HepG2 (cell line): Measurements from ENCODE around the gene FCAMR. TPM values are rescaled to one million over a fixed set of nuclear protein-coding genes. Genes with fewer than 3 reads are reported as not detected.

Experiments used
- ATAC-seq: fragments of 200-7000 bp; cut with Tn5 transposase; 3 replicates; pipeline ENCODE4 v1.9.1; 2020; ENCODE audit warnings: mild to moderate bottlenecking, moderate library complexity
- BruUV-seq: library from RNA; stranded (reverse); fragments of 400-500 nt; replicated peaks from 2 replicates; lab custom pipeline; 2021; lab: Mats Ljungman, UMichigan
- CTCF ChIA-PET: fragments of 300-600 bp; formaldehyde crosslinking; extraction: SDS; loops from one replicate; lab custom pipeline; 2021; ENCODE audit warnings: low total read pairs, inconsistent platforms, low intra/inter-chr PET ratio; lab: Yijun Ruan, JAX
- POLR2A ChIA-PET: fragments of 350-600 bp; sonication (Branson Sonifier 250); formaldehyde crosslinking; loops from one replicate; lab custom pipeline; 2020; ENCODE audit warnings: antibody characterized with exemption, inconsistent platforms; lab: Yijun Ruan, JAX
- DNase-seq: peaks from one replicate; pipeline ENCODE4 v3.0.0-alpha.2; 2015; ENCODE audit warnings: low spot score
- FAIRE-seq: peaks from 3 replicates; lab custom pipeline; 2011; peaks lifted over from hg19 to GRCh38; lab: Jason Lieb, UNC
- H2AFZ ChIP-seq: one replicate; pipeline ENCODE4 v1.6.1; 2011; ENCODE audit warnings: low read length, inconsistent platforms
- H3K27ac ChIP-seq: fragments of 300-600 bp; 3 replicates; pipeline ENCODE4 v1.8.0; 2011; ENCODE audit warnings: mixed run types, mild to moderate bottlenecking, mixed read lengths, low read length, inconsistent platforms; ENCODE audit not compliant: insufficient read depth; ENCODE audit errors: extremely low read length
- H3K27me3 ChIP-seq, 2 experiments: fragments of 200-600 bp in 1 of 2; 2 replicates in 1 of 2; 3 replicates in 1 of 2; pipeline versions ENCODE4 v1.6.0 to v1.8.0; 2011; ENCODE audit warnings: low read length in 2 of 2, mild to moderate bottlenecking in 2 of 2, moderate library complexity in 2 of 2, inconsistent platforms in 1 of 2; ENCODE audit not compliant: insufficient read depth in 2 of 2, control insufficient read depth in 1 of 2
- H3K36me3 ChIP-seq, 2 experiments: fragments of 200-600 bp in 1 of 2; replicated peaks in 1 of 2; 2 replicates in 1 of 2; 3 replicates in 1 of 2; pipeline versions ENCODE4 v1.5.1 to v1.8.0; 2011; ENCODE audit warnings: low read length in 2 of 2, inconsistent platforms in 1 of 2; ENCODE audit not compliant: insufficient read depth in 2 of 2, control insufficient read depth in 1 of 2
- H3K4me1 ChIP-seq: 2 replicates; pipeline ENCODE4 v1.5.1; 2012; ENCODE audit warnings: low read length, inconsistent platforms; ENCODE audit not compliant: insufficient read depth
- H3K4me2 ChIP-seq: 2 replicates; pipeline ENCODE4 v1.6.0; 2011; ENCODE audit warnings: low read depth, low read length, inconsistent platforms
- H3K4me3 ChIP-seq, 3 experiments: fragments of 200-600 bp in 1 of 3; sonication (generic), shearing (Covaris generic) in 1 of 3; replicated peaks in 1 of 3; 2 replicates each; pipeline ENCODE4 v1.5.1; 2011 to 2016; ENCODE audit warnings: low read length in 3 of 3, inconsistent platforms in 2 of 3, low read depth in 2 of 3, mild to moderate bottlenecking in 2 of 3, control low read depth in 1 of 3, mixed read lengths in 1 of 3; ENCODE audit not compliant: insufficient read depth in 1 of 3
- H3K79me2 ChIP-seq: one replicate; pipeline ENCODE4 v1.6.1; 2011; ENCODE audit warnings: low read length, inconsistent platforms; ENCODE audit not compliant: insufficient read depth
- H3K9ac ChIP-seq: 2 replicates; pipeline ENCODE4 v1.6.0; 2011; ENCODE audit warnings: mild to moderate bottlenecking, low read depth, low read length, inconsistent platforms; ENCODE audit not compliant: insufficient read depth
- H3K9me3 ChIP-seq: 2 replicates; pipeline ENCODE4 v1.5.1; 2012; ENCODE audit warnings: mild to moderate bottlenecking, low read length
- H4K20me1 ChIP-seq: 2 replicates; pipeline ENCODE4 v1.6.0; 2011; ENCODE audit warnings: inconsistent platforms, mild to moderate bottlenecking, low read length, moderate library complexity; ENCODE audit not compliant: insufficient read depth
- SUZ12 ChIP-seq: fragments of 150-350 bp; IDR thresholded peaks from 2 replicates; pipeline ENCODE4 v1.6.1; 2014; ENCODE audit warnings: low read depth, low read length
- ZNF235 ChIP-seq: sonication (generic); formaldehyde crosslinking; IDR thresholded peaks from 2 replicates; pipeline ENCODE4 v1.8.1; 2023; ENCODE audit warnings: mild to moderate bottlenecking, missing genetic modification reagents, borderline replicate concordance
- ZNF569 ChIP-seq: sonication (generic); formaldehyde crosslinking; IDR thresholded peaks from 2 replicates; pipeline ENCODE4 v1.5.0; 2020; ENCODE audit warnings: mild to moderate bottlenecking, missing genetic modification reagents, moderate library complexity, borderline replicate concordance
- WGBS: methylation state at CpG from one replicate; pipeline ENCODE4 v1.1.6; 2017; ENCODE audit warnings: low lambda C conversion rate; 5-methylcytosine and 5-hydroxymethylcytosine counted together
- in situ Hi-C: cut with HindIII; loops from 2 replicates; pipeline ENCODE4 v1.10.0; 2017; ENCODE audit warnings: low pct_unique_long_range_greater_than_20kb; ENCODE audit not compliant: extremely low pct_ligation_motif_present
- intact Hi-C: fragments of 100-400 bp; cut with micrococcal nuclease; formaldehyde crosslinking; loops from one replicate; pipeline ENCODE4 v1.10.0; 2022; ENCODE audit not compliant: unreplicated experiment
- polyA plus RNA-seq, 8 experiments: library from polyadenylated mRNA; depleted of rRNA in 3 of 8; stranded (reverse) in 7 of 8; unstranded in 1 of 8; fragments of >200 nt; fragmentation: Illumina TruSeq in 4 of 8; extraction: Trizol in 4 of 8; gene quantifications; 2 replicates each; pipeline versions ENCODE4 v1.2.1 to v1.2.3, GENCODE V29; 2011 to 2016; ENCODE audit warnings: low read depth in 4 of 8, missing spikeins in 1 of 8, mixed read lengths in 1 of 8; ENCODE audit not compliant: insufficient read depth in 1 of 8
- total RNA-seq, 5 experiments: library from RNA; depleted of rRNA; stranded (reverse); fragments of >200 nt; fragmentation: Illumina TruSeq; extraction: Trizol; gene quantifications; 2 replicates each; pipeline ENCODE4 v1.2.3, GENCODE V29; 2016; ENCODE audit warnings: low read depth in 1 of 5
- TF ChIP-seq, protein P1 (sequence below): IDR thresholded peaks from 2 replicates; pipeline ENCODE4 v1.6.1; 2016; ENCODE audit warnings: missing biosample characterization, missing genetic modification reagents, low read depth
- TF ChIP-seq, protein P2 (sequence below): sonication (generic); formaldehyde crosslinking; IDR thresholded peaks from 2 replicates; pipeline ENCODE4 v1.4.0; 2020; ENCODE audit warnings: missing genetic modification reagents

FCAMR gene
- total and polyA plus RNA-seq, 2 of the 13 experiments (the other 11 are each of a cell fraction or from before 2014, with no cell fraction given): not detected

GRCh38 chr1:206992790-206993189 is 22.5 kb upstream of the FCAMR start (continued):
- TF ChIP-seq, protein P1, sequence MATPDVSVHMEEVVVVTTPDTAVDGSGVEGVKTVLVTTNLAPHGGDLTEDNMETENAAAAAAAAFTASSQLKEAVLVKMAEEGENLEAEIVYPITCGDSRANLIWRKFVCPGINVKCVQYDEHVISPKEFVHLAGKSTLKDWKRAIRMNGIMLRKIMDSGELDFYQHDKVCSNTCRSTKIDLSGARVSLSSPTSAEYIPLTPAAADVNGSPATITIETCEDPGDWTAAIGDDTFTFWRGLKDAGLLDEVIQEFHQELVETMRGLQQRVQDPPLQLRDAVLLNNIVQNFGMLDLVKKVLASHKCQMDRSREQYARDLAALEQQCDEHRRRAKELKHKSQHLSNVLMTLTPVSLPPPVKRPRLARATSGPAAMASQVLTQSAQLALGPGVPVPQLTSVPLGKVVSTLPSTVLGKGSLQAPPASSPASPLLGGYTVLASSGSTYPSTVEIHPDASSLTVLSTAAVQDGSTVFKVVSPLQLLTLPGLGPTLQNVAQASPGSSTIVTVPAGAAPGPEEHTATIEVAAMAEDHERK (CRISPR knock-in tag): no peak
- TF ChIP-seq ZNF235 (CRISPR knock-in tag): no peak

DNA sequence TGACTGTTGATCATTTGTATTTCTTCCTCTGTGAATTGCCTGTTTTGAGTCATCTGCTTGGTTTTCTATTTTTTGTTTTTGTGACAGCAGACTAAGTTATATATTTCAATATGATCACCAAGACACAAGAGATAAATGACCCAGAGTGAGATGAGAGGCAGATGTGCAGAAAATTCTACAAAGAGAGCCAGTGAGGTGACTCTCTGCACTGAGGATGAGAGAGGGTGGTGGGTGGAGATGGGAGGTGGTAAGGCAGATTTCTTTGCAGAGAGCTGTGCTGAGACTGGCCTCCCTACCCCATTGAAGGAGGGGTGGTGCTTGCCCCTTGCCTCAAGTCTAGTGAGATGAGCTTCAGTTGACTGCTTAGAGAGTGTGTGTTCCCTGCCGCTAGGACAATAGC is 17.6 kb upstream of the FCAMR start:
- no TSS peak for BruUV-seq
- Histone ChIP-seq H3K79me2 (no peaks in the 10 kb centered on the region), H3K27ac (no peak overlapping the region), H3K9ac (no peak overlapping the region), H2AFZ (no peak overlapping the region), H3K4me2 (no peak overlapping the region), H3K4me1 (peaks cover 8% of the 10 kb centered on the region), H3K4me3 (no peak overlapping the region), H3K9me3 (no peaks in the 10 kb centered on the region), H3K27me3 (peaks cover 3 to 31% of the 10 kb centered on the region in 2 experiments; a peak in 3 of 5 replicates), H3K36me3 (no peaks in the 10 kb centered on the region), H4K20me1 (no peaks in the 10 kb centered on the region)
- no peak for ATAC-seq
- ChIA-PET POLR2A (no interaction called here), CTCF (no interaction called here)
- no peak for FAIRE-seq
- intact Hi-C loops (no loop called here), in situ Hi-C loops (loop anchor here (10.0 kb wide), 1 partner anchor 253 kb away; no protein-coding TSS in a partner anchor)
- TF ChIP-seq ZNF569 (CRISPR knock-in tag) (no peak), SUZ12 (no peak)
- TF ChIP-seq, protein P2, sequence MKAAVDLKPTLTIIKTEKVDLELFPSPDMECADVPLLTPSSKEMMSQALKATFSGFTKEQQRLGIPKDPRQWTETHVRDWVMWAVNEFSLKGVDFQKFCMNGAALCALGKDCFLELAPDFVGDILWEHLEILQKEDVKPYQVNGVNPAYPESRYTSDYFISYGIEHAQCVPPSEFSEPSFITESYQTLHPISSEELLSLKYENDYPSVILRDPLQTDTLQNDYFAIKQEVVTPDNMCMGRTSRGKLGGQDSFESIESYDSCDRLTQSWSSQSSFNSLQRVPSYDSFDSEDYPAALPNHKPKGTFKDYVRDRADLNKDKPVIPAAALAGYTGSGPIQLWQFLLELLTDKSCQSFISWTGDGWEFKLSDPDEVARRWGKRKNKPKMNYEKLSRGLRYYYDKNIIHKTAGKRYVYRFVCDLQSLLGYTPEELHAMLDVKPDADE: no peak
- no CpG with 5 or more reads among the region's 1 CpG for WGBS
- DNase-seq: no peak
